Gastrocnemius medialis (tissue), 4 donors: ENCODE data around the gene ZNF649. TPM values are rescaled to one million over a fixed set of nuclear protein-coding genes. Genes with fewer than 3 reads are reported as not detected.
"Not testable (repeated sequence)": the region's sequence is repeated elsewhere in the genome, so short reads cannot be mapped to it uniquely, and the experiment has no call there.

Experiments
- ATAC-seq, 2 donors: fragments of 150-250 bp; one replicate each; pipeline ENCODE4 v1.9.1; 2016
- DNase-seq, 2 donors: peaks; one replicate each; pipeline ENCODE4 v3.0.0-alpha.2; 2019
- H3K27ac ChIP-seq, 4 donors: fragments of 200-600 bp; sonication (generic); 1 replicate in 1 of 4; 2 replicates in 3 of 4; pipeline ENCODE4 v1.5.1; 2016 to 2018; ENCODE audit warnings: mild to moderate bottlenecking in 2 of 4, moderate library complexity in 1 of 4
- H3K27me3 ChIP-seq, 3 donors: fragments of 200-600 bp; sonication (generic) in 2 of 3; 1 replicate in 1 of 3; 2 replicates in 2 of 3; pipeline versions ENCODE4 v1.5.1 to v1.6.0; 2016 to 2019; ENCODE audit warnings: mild to moderate bottlenecking in 1 of 3, moderate library complexity in 1 of 3
- H3K36me3 ChIP-seq, 2 donors: fragments of 200-600 bp; sonication (generic) in 1 of 2; one replicate each; pipeline ENCODE4 v1.5.1; 2017 to 2018
- H3K4me1 ChIP-seq, 2 donors: fragments of 200-600 bp; sonication (generic) in 1 of 2; one replicate each; pipeline ENCODE4 v1.5.1; 2016 to 2017; ENCODE audit warnings: mild to moderate bottlenecking in 2 of 2
- H3K4me3 ChIP-seq, 4 donors: fragments of 200-600 bp; sonication (generic) in 3 of 4; 1 replicate in 1 of 4; 2 replicates in 3 of 4; pipeline ENCODE4 v1.5.1; 2016 to 2019; ENCODE audit warnings: mild to moderate bottlenecking in 2 of 4
- H3K9me3 ChIP-seq, 3 donors: fragments of 200-600 bp; sonication (generic) in 2 of 3; 1 replicate in 1 of 3; 2 replicates in 2 of 3; pipeline ENCODE4 v1.5.1; 2016 to 2019
- CTCF ChIP-seq, 5 experiments: fragments of 450-650 bp in 3 of 5; fragments of 200-600 bp in 2 of 5; sonication (generic) in 2 of 5; IDR thresholded peaks in 4 of 5; conservative IDR thresholded peaks in 1 of 5; 1 replicate in 4 of 5; 2 replicates in 1 of 5; pipeline ENCODE4 v1.5.1; 2016 to 2019; ENCODE audit warnings: antibody characterized with exemption in 5 of 5, mild to moderate bottlenecking in 3 of 5, moderate library complexity in 3 of 5
- POLR2A ChIP-seq, 2 donors: fragments of 450-650 bp; IDR thresholded peaks; one replicate each; pipeline ENCODE4 v1.6.1; 2017; ENCODE audit warnings: antibody characterized with exemption in 2 of 2, mild to moderate bottlenecking in 2 of 2, moderate library complexity in 2 of 2
- in situ Hi-C, 4 donors: fragments of 200-750 bp; cut with MboI; loops; one replicate each; pipeline versions ENCODE4 v1.15.0 to v1.8.0; 2017; ENCODE audit warnings: low sequenced_read_pairs in 4 of 4
- intact Hi-C: fragments of 100-400 bp; cut with DNase I; formaldehyde crosslinking; loops from one replicate; pipeline ENCODE4 v1.15.1; 2023; ENCODE audit warnings: low total_unique reads
- total RNA-seq, 4 donors: library from RNA; depleted of rRNA; stranded (reverse); fragments of >200 nt; gene quantifications; one replicate each; pipeline versions ENCODE4 v1.1.0 to v1.2.3, GENCODE V29; 2016

The ZNF649 gene
- total RNA-seq, 4 donors from 2014 or later, result 2.6 to 4.7 (median 4.1) TPM

GRCh38 chr19:51915324-51915867 is 10.6 kb upstream of the ZNF649 start:
- no peak for TF ChIP-seq CTCF (IDR thresholded peaks at IDR 0.05 in 4 of 5, conservative IDR thresholded peaks at IDR 0.05 in 1 of 5)
- no peak for TF ChIP-seq POLR2A (IDR thresholded peaks at IDR 0.05)
- Histone ChIP-seq H3K4me3 (no peak overlapping the region), H3K27ac (no peak overlapping the region), H3K36me3 (no peaks in the 10 kb centered on the region), H3K27me3 (peaks cover 0 to 2% (median 0%) of the 10 kb centered on the region in 3 donors), H3K4me1 (no peaks in the 10 kb centered on the region), H3K9me3 (peaks cover 0 to 37% (median 14%) of the 10 kb centered on the region in 3 donors)
- no peak for ATAC-seq
- intact Hi-C loops, result no loop called here
- in situ Hi-C loops, result no loop called here
- DNase-seq, result no peak

- Histone ChIP-seq H3K4me1 (peaks cover 10 to 11% of the 10 kb centered on the region in 2 donors), H3K9me3 (peaks cover 0 to 13% (median 0%) of the 10 kb centered on the region in 3 donors)
- H3K27ac ChIP-seq, H3K27me3 ChIP-seq, ATAC-seq, H3K36me3 ChIP-seq, H3K4me3 ChIP-seq, DNase-seq, in situ Hi-C loops: not testable (repeated sequence)
- intact Hi-C loops, result loop anchor here (5.0 to 10.0 kb wide), 2 partner anchors 139 to 333 kb away; partner anchors contain the start of genes ZNF175 and ZNF432
Measured at GRCh38 chr19:51907981-51908380, 3.2 kb upstream of the ZNF649 start.

- not testable (repeated sequence) for ATAC-seq
- intact Hi-C loops, result loop anchor here (5.0 to 10.0 kb wide), 2 partner anchors 141 to 331 kb away; partner anchors contain the start of genes ZNF175 and ZNF432
Measured at GRCh38 chr19:51906108-51906507, 1.3 kb upstream of the ZNF649 start.

GRCh38 chr19:51905639-51906038 is 822 bp upstream of the ZNF649 start:
- Histone ChIP-seq H3K36me3 (peaks cover 0 to 24% of the 10 kb centered on the region in 2 donors), H3K4me3 (peak overlapping the region in 1 of 4 donors; percentile 75), H3K4me1 (peaks cover 10 to 15% of the 10 kb centered on the region in 2 donors), H3K9me3 (peaks cover 0 to 20% (median 0%) of the 10 kb centered on the region in 3 donors)
- H3K27ac ChIP-seq, H3K27me3 ChIP-seq, ATAC-seq, DNase-seq, in situ Hi-C loops: not testable (repeated sequence)
- intact Hi-C loops, result loop anchor here (1.0 to 10.0 kb wide), 3 partner anchors 22 to 331 kb away; partner anchors contain the start of genes ZNF175, ZNF432 and ZNF613

More at GRCh38 chr19:51906108-51906507, 1.3 kb upstream of the ZNF649 start:
- Histone ChIP-seq H3K9me3 (peaks cover 0 to 18% (median 0%) of the 10 kb centered on the region in 3 donors), H3K36me3 (peaks cover 0 to 19% of the 10 kb centered on the region in 2 donors), H3K4me1 (peaks cover 10 to 15% of the 10 kb centered on the region in 2 donors)
- H3K4me3 ChIP-seq, DNase-seq, H3K27me3 ChIP-seq, H3K27ac ChIP-seq, in situ Hi-C loops: not testable (repeated sequence)

GRCh38 chr19:51905206-51905605 is 389 bp upstream of the ZNF649 start:
- Histone ChIP-seq H3K4me1 (peaks cover 10 to 15% of the 10 kb centered on the region in 2 donors), H3K9me3 (peaks cover 0 to 23% (median 3%) of the 10 kb centered on the region in 3 donors), H3K4me3 (peak overlapping the region; percentile 71 to 86 (median 78)), H3K27me3 (peaks cover 0 to 9% (median 5%) of the 10 kb centered on the region in 3 donors), H3K27ac (peak overlapping the region in 2 of 4 donors; percentile 80 to 87), H3K36me3 (peaks cover 0 to 28% of the 10 kb centered on the region in 2 donors)
- TF ChIP-seq POLR2A (IDR thresholded peaks at IDR 0.05) (no peak), CTCF (IDR thresholded peaks at IDR 0.05 in 4 of 5, conservative IDR thresholded peaks at IDR 0.05 in 1 of 5) (no peak)
- in situ Hi-C loops, result no loop called here
- ATAC-seq (peak in 1 of 2 donors; percentile 5), DNase-seq (no peak)
- intact Hi-C loops, result loop anchor here (1.0 to 10.0 kb wide), 3 partner anchors 22 to 330 kb away; partner anchors contain the start of genes ZNF175, ZNF432 and ZNF613

GRCh38 chr19:51903192-51903591 is 1.6 kb downstream of the ZNF649 start:
- peaks cover 10 to 15% of the 10 kb centered on the region in 2 donors for H3K4me1 ChIP-seq
- in situ Hi-C loops, result no loop called here
- H3K27ac ChIP-seq, result no peak overlapping the region
- H3K9me3 ChIP-seq, result peaks cover 0 to 27% (median 3%) of the 10 kb centered on the region in 3 donors
- H3K36me3 ChIP-seq, result peaks cover 0 to 48% of the 10 kb centered on the region in 2 donors
- peaks cover 0 to 8% (median 5%) of the 10 kb centered on the region in 3 donors for H3K27me3 ChIP-seq
- DNase-seq (no peak), ATAC-seq (no peak)
- intact Hi-C loops, result loop anchor here (10.0 kb wide), 1 partner anchor 328 kb away; the partner anchor contains the start of gene ZNF175
- TF ChIP-seq POLR2A (IDR thresholded peaks at IDR 0.05) (no peak), CTCF (IDR thresholded peaks at IDR 0.05 in 4 of 5, conservative IDR thresholded peaks at IDR 0.05 in 1 of 5) (no peak)
- H3K4me3 ChIP-seq, result peak overlapping the region; percentile 71 to 86 (median 78)
